ENCODE measurements around the gene ADRM1. TPM values are rescaled to one million over a fixed set of nuclear protein-coding genes. Genes with fewer than 3 reads are reported as not detected.

ADRM1 gene
- total and polyA plus RNA-seq, 2 donors from 2014 or later, result 64.4 to 79.4 TPM

- Histone ChIP-seq H3K9ac (ENCODE audit: low read length in 3 of 3) (peak overlapping the region in 2 of 3 donors; percentile 31 to 78), H3K36me3 (ENCODE audit: control insufficient read depth in 2 of 3, insufficient read depth in 3 of 3, low read length in 3 of 3) (peaks cover 0 to 27% (median 3%) of the 10 kb centered on the region in 3 donors), H3K27me3 (ENCODE audit: control insufficient read depth, insufficient read depth, low read length) (no peaks in the 10 kb centered on the region), H3K9me3 (ENCODE audit: control insufficient read depth in 2 of 3, insufficient read depth in 1 of 3, low read length in 3 of 3) (no peaks in the 10 kb centered on the region), H3K27ac (ENCODE audit: low read depth in 2 of 2, low read length in 2 of 2) (peak overlapping the region in 1 of 2 donors; percentile 32), H3K4me1 (ENCODE audit: control insufficient read depth in 2 of 3, insufficient read depth in 2 of 3, low read depth in 1 of 3, low read length in 3 of 3) (peaks cover 0 to 28% (median 21%) of the 10 kb centered on the region in 3 donors), H3K4me3 (ENCODE audit: low read length in 3 of 3) (peak overlapping the region; percentile 42 to 82 (median 55))
- intact Hi-C loops (cut with DNase I), result loop anchor here (5.0 kb wide), 1 partner anchor 74 kb away; no protein-coding TSS in a partner anchor
- FAIRE-seq (no peak), DNase-seq (no peak)
- no peak for TF ChIP-seq CTCF (IDR thresholded peaks at IDR 0.05; ENCODE audit: borderline replicate concordance, extremely low read depth, insufficient read depth)
These were observed 204 bp downstream of the ADRM1 start for GRCh38 chr20:62303062-62303339.

DNA sequence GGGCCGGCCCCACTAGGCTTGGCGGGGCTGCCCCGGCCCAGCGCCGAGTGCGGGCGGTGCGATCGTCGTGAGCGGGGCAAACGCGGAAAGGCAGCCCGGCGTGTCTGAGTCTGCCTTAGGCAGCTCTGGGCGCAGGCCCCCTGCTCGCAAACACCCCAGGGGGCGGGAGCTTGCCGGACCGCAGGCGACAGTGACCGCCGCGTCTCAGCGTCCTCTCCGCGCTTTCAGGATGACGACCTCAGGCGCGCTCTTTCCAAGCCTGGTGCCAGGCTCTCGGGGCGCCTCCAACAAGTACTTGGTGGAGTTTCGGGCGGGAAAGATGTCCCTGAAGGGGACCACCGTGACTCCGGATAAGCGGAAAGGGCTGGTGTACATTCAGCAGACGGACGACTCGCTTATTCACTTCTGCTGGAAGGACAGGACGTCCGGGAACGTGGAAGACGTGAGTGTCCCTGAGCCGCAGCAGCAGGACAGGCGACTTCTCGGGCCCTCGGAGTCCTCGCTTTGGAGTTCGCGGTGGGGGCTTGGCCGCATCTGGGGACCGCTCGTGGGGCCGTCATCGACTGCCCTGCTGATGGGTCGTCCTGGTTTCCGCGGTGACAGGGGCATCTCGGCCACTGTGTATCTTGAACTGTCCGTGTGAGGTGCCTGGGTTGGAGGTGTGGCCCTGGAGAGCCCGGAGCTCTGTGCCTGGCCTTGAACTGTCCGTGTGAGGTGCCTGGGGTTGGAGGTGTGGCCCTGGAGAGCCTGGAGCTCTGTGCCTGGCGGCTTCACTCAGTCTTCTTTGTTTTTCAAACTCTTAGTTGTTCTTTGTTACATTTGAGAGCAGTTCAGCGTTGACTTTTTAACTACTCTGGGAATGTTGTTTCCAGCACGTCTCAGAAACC, 786 bp downstream of the ADRM1 start:
- H3K36me3 ChIP-seq (ENCODE audit: control insufficient read depth in 2 of 3, insufficient read depth in 3 of 3, low read length in 3 of 3), result peaks cover 0 to 33% (median 7%) of the 10 kb centered on the region in 3 donors
- H3K9me3 ChIP-seq (ENCODE audit: control insufficient read depth in 2 of 3, insufficient read depth in 1 of 3, low read length in 3 of 3), result no peaks in the 10 kb centered on the region
- intact Hi-C loops (cut with DNase I), result loop anchor here (5.0 kb wide), 1 partner anchor 74 kb away; no protein-coding TSS in a partner anchor
- no peaks in the 10 kb centered on the region for H3K27me3 ChIP-seq (ENCODE audit: control insufficient read depth, insufficient read depth, low read length)
- DNase-seq (peak in 4 of 5 donors; percentile 11 to 83 (median 50)), FAIRE-seq (no peak)
- H3K4me3 ChIP-seq (ENCODE audit: low read length in 3 of 3), result peak overlapping the region; percentile 42 to 82 (median 55)
- peak overlapping the region; percentile 28 to 78 (median 31) for H3K9ac ChIP-seq (ENCODE audit: low read length in 3 of 3)
- peak overlapping the region in 1 of 2 donors; percentile 32 for H3K27ac ChIP-seq (ENCODE audit: low read depth in 2 of 2, low read length in 2 of 2)
- H3K4me1 ChIP-seq (ENCODE audit: control insufficient read depth in 2 of 3, insufficient read depth in 2 of 3, low read depth in 1 of 3, low read length in 3 of 3), result peaks cover 0 to 28% (median 21%) of the 10 kb centered on the region in 3 donors
- no peak for TF ChIP-seq CTCF (IDR thresholded peaks at IDR 0.05; ENCODE audit: borderline replicate concordance, extremely low read depth, insufficient read depth)

DNA sequence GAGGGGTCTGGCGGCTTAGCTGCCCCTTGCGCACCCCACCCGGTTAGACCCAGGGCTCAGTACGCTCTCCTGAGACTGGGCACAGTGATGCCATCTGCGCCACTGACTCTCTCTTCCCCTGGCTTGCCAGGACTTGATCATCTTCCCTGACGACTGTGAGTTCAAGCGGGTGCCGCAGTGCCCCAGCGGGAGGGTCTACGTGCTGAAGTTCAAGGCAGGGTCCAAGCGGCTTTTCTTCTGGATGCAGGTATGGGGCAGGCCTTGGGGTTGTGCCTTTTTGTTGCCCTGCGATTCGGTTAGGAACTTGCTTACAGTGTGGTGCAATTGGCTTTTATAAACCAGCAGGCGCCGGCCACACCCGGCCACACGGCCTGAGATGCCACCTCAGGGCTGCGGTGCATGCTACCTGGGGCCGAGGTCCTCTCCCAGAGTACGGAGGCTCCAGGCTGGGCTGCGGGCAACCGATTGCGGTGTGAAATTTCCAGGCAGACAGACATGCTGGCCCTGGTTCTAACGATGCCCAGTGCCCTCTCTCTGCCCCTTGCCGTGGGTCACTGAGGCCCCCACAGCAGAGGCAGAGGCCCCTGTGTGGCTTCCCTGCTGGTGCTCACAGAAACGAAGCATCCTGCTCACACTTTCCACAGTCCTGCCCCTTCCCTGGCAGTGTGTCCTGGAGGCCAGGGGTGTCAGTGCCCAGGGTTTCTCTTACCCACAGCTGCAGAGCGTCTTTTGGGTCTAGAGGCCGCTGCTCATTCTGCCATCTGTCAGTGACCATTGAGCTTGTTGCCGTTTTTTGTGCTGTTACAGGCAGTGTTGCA, 1.7 kb downstream of the ADRM1 start:
- H3K9ac ChIP-seq (ENCODE audit: low read length in 3 of 3), result no peak overlapping the region
- peaks cover 0 to 28% (median 21%) of the 10 kb centered on the region in 3 donors for H3K4me1 ChIP-seq (ENCODE audit: control insufficient read depth in 2 of 3, insufficient read depth in 2 of 3, low read depth in 1 of 3, low read length in 3 of 3)
- H3K9me3 ChIP-seq (ENCODE audit: control insufficient read depth in 2 of 3, insufficient read depth in 1 of 3, low read length in 3 of 3), result no peaks in the 10 kb centered on the region
- no peak overlapping the region for H3K27ac ChIP-seq (ENCODE audit: low read depth in 2 of 2, low read length in 2 of 2)
- H3K4me3 ChIP-seq (ENCODE audit: low read length in 3 of 3), result peak overlapping the region in 2 of 3 donors; percentile 55 to 82
- FAIRE-seq (no peak), DNase-seq (no peak)
- no peaks in the 10 kb centered on the region for H3K27me3 ChIP-seq (ENCODE audit: control insufficient read depth, insufficient read depth, low read length)
- intact Hi-C loops (cut with DNase I), result loop anchor here (5.0 kb wide), 1 partner anchor 73 kb away; no protein-coding TSS in a partner anchor
- peaks cover 0 to 38% (median 9%) of the 10 kb centered on the region in 3 donors for H3K36me3 ChIP-seq (ENCODE audit: control insufficient read depth in 2 of 3, insufficient read depth in 3 of 3, low read length in 3 of 3)
- no peak for TF ChIP-seq CTCF (IDR thresholded peaks at IDR 0.05; ENCODE audit: borderline replicate concordance, extremely low read depth, insufficient read depth)

All from kidney (tissue), 14 donors.